GM12875 (cell line): ENCODE data around the gene BIRC2.

Experiments used
- H3K4me3 ChIP-seq: one replicate; pipeline ENCODE4 v1.5.1; 2011; ENCODE audit warnings: low read depth, low read length, control low read depth
- TF ChIP-seq, protein P1 (sequence below): IDR thresholded peaks from 2 replicates; pipeline ENCODE4 v1.5.1; 2011; ENCODE audit warnings: low read depth, mild to moderate bottlenecking, control low read depth, inconsistent platforms, low read length, moderate library complexity, borderline replicate concordance; ENCODE audit not compliant: insufficient read depth

The BIRC2 gene

DNA sequence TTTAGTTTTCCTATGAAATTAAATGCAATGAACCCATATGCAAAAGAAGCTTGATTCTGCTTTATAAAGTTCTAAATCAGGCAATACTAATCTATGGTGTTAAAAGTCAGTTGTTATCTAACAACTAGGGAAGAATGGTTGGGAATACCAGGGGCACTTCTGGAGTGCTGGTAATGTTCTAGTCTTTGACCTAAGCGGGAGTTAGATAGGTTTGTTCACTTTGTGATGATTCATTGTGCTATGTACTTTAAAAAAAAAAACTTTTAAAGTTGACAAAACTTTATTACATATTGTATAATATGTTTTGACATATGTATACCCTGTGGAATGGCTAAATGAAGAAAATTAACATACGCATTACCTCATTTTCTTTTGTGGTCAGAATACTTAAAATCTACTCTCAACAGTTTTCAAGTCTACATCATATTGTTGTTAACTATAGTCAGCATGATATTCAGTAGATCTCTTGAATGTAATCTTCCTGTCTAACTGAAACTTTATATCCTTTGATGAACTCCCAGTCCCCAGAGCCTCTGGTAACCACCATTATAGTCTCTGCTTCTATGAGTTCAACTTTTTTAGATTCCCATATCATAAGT lies 39.2 kb downstream of the BIRC2 start:
- TF ChIP-seq, protein P1, sequence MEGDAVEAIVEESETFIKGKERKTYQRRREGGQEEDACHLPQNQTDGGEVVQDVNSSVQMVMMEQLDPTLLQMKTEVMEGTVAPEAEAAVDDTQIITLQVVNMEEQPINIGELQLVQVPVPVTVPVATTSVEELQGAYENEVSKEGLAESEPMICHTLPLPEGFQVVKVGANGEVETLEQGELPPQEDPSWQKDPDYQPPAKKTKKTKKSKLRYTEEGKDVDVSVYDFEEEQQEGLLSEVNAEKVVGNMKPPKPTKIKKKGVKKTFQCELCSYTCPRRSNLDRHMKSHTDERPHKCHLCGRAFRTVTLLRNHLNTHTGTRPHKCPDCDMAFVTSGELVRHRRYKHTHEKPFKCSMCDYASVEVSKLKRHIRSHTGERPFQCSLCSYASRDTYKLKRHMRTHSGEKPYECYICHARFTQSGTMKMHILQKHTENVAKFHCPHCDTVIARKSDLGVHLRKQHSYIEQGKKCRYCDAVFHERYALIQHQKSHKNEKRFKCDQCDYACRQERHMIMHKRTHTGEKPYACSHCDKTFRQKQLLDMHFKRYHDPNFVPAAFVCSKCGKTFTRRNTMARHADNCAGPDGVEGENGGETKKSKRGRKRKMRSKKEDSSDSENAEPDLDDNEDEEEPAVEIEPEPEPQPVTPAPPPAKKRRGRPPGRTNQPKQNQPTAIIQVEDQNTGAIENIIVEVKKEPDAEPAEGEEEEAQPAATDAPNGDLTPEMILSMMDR: no peak
- H3K4me3 ChIP-seq: no peak overlapping the region

DNA sequence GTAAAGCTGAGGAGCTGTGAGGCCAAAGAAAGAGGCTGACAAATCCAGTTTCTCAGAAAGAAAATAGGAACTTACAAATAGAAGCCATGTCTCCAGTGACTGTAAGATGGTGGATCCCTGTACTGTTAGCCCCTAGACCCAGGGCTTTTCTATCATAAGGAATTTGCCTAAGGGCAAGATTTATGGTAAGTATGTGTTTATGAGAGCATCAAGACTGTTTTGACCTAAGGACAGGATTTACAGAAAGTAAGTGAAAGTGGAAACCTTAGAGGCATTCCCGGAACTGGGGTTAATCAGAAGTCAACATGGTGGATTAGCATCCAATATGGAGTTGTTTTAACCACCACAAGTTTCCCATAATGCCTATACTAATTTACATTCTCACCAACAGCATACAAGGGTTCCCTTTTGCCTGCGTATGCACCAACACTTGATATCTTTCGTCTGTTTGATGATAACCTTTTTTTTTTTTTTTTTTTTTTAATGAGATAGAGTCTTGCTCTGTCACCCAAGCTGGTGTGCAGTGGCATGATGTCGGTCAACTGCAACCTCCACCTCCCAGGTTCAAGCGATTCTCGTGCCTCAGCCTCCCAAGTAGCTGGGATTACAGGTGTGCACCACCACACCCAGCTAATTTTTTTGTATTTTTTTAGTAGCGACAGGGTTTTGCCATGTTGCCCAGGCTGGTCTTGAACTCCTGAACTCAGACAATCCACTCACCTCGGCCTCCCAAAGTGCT lies 40.2 kb downstream of the BIRC2 start:
- TF ChIP-seq, protein P1: no peak

DNA sequence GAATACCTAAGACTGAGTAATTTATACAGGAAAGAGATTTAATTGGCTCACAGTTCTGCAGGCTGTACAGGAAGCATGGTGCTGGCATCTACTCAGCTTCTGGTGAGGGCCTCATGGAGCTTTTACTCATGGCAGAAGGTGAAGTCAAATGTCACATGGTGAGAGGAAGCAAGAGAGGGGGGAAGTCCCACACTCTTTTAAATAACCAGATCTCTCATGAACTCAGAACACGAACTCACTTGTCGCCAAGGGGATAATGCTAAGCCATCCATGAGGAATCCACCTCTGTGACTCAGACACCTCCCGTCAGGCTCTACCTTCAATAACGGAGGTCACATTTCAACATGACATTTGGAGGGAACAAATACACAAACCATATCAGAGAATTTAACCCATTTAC lies 42.2 kb downstream of the BIRC2 start:
- no peak overlapping the region for H3K4me3 ChIP-seq
- TF ChIP-seq, protein P1: no peak

More for the DNA sequence above, 40.2 kb downstream of the BIRC2 start:
- H3K4me3 ChIP-seq: no peak overlapping the region

DNA sequence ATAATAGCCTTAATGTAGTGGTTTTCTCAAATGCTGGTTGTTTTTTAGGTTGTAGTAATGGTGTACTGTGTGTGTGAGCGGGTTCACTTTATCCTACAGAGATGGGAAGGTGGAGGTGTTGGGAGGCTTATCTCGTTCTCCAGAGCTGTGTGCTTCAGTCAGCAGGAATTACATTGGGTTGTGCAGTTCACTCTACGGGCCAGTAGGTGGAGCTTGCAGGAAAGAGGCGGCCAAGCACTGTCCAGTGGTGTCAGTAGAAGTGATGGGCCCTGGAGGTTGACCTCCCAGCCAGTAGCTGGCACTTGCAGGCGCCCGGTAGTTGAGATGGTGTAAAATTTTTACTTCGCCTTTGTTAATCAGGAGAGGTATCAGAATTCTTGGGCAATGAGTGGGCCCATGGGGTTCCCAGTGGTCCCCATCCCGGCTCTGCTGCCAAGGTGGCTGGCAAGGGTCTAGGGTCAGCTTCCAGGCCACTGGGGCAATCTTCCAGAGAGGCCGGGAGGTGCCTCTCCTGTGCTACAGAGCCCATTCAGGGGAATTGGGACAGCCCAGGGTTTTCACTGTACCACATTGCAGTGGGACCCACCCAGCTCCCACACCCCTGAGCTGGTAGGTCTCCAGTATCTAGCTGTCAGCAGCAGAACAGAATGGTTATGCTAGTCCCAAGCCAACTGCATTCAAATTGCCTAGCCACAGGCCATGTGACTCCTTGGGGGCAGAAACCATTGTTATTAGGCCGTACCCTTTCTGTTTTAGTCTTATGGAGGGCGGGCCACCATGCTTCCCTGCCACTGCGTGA lies 43.9 kb downstream of the BIRC2 start:
- TF ChIP-seq, protein P1: peak; percentile 83; the same call in 1 of the 2 replicates
- no peak overlapping the region for H3K4me3 ChIP-seq

DNA sequence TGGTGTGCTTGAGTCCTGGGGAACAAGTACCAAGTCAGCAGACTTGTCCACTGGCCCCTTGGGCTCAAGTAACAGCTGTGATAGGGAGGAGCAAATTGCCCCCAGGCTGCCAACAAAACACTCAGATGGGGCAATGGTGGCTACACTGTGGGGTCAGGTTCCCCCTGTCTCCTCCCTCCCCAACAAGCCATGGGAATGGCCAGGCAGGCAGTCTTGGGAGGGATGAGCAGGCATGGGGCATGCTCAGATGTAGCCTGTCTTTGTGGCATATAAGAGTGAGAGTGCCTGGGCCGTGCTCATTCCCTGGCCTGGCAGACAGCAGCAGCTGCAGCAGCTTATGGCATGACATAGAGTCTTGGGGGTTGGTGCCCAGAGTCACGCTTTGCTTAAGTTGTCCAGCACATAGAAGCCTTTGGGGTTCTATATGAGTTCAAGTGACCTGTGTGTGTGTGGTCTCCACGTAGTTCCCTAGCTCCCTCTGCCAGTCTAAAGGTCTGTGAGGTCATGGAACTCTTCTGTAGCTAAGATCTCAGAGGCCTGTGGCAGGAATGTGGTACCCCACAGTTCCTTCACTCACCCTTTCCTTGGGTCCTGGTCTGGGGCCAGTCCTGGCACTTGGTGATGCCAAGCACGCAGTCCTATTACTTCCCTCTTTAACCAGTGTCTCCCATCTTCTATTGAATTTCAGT lies 44.7 kb downstream of the BIRC2 start:
- TF ChIP-seq, protein P1: no peak
- H3K4me3 ChIP-seq: no peak overlapping the region

DNA sequence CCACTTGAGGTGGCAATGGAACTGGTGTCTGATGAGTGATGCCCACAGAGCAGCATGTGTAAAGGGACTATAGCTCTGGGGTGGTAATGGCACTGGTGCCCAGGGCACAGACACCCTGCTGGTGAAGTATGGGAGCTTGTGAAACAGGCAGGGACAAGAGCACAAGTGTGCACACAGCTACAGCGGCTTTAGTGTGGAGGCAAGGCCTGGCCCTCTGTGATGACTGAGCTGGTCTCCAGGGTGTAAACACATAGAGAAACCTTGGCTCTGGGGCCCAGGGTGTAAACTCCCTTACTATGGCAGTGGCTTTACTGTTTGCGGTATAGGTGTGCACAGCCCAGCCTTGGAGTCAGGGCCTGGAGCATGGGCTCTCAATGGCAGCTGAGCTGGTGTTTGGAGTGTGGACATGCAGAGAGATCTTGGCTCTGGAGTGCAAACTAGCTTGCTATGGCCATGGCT lies 46.3 kb downstream of the BIRC2 start:
- TF ChIP-seq, protein P1: no peak
- no peak overlapping the region for H3K4me3 ChIP-seq
